HG03159 (cell line): ENCODE data around the gene CDC42BPB.

Source experiments
- ATAC-seq: cut with Tn5 transposase; IDR thresholded peaks from one replicate; pipeline ENCODE4 v1.9.1; 2021; ENCODE audit warnings: mild to moderate bottlenecking, moderate library complexity; ENCODE audit not compliant: unreplicated experiment

Gene CDC42BPB

GRCh38 chr14:102883089-102883541 is 174.2 kb downstream of the CDC42BPB start:
- ATAC-seq: no peak
